GM18861 (cell line): ENCODE measurements around the gene INHA.

Experiments
- ATAC-seq: cut with Tn5 transposase; IDR thresholded peaks from one replicate; pipeline ENCODE4 v1.9.1; 2021; ENCODE audit not compliant: unreplicated experiment

INHA gene

DNA sequence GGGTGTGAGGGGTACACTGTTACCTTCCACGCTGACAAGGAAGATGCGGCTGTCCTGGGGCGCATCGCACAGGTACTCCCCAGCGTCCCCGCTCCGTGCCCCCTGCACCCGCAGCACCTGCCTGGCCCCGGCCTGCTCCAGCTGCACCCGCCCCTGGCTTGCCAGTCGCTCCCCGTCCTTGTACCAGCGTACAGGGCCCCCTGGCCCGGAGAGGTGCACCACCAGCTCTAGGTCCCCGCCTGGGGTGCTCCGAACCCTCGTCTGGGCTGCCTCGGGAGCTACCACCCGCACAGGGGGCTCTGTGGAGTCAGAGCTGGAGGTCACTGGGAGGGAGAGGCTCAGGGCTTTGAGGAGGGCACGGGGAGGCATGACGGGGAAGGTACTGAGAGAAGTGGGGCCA is 14.8 kb upstream of the INHA start:
- no peak for ATAC-seq

DNA sequence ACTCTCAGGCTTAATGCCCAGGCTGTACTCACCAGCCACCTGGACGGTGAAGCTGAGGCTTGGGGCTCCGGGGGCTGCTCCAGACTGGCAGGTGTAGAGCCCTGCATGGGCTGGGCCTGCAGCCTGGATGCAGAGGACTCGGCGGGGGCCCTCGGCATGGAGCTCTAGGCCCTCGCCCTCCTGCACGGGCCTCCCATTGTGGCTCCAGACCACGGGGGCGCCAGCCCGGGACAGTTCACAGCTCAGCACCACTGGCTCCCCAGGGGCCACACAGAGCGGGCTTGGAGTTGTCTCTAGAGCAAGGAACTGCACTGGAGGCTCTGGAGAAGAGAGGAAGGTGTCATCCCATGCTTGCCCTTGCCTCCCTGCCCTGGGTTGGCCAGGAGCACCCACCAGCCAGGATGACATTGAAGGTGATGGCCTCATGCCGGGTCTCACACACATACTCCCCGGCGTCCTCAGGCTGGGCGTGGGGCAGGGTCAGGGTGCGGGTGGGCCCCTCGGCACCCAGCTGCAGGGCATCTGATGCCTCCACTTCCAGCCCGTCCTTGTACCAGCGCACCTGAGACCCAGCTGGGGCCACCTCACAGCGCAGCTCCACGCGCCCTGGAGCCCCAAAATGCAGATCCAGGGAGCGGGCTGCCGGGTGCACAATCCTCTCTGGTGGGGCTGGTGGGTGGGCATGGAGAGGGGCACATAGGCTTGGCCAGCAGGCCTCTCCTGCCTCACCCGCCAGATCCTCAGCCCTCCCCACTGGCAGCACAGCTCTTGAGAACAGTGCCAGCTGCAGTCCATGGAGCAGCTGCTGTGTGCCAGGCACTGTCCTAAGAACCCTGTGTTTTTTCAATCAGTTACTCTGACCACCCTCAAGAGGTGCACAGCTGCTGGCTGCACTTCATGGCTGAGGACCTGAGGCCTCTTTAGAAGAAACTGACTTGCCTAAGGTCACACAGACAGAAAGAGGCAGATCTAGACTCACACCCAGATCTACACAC is 14.0 kb upstream of the INHA start:
- no peak for ATAC-seq

- ATAC-seq = no peak
These were observed 12.8 kb upstream of the INHA start for GRCh38 chr2:219559156-219559915.

DNA sequence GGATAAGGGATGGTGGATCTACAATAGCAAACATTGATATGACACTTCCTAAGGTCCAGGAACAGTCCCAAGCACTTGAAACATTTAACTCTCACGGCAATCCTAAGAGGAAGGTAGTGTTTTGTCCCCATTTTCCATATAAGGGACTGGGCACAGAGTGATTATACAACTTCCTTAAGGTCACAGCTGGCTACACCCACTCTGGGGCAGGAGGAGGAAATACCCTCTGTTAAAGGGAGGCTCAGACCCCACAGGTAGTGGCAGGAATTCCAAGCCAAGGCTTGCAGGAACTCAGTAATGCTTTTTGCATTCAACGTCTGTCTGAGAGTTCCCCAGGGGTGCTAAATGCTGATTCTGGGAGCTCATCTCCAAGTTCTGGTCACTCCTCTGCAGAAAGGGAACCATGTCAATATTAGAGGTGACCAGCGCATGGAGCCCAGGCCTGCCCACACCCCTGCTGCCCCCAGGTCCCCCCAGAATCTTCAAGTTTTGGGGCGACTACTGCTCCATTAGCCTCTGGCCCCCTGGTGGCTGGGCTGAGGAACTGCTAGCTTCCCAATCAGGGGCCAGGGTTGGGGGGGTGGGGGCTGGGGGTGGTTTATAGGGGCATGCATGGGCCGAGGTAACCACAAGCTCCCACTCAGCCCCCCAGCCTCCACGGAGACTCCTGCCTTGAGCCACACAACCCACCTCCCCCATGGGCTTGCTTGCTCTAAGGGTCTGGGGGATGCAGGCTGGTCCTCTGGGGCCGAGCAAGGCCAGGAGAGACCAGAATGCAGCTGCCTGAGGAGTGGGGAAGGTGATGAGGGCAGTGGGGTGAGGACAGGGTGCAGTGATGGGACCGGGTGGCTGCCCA is 11.8 kb upstream of the INHA start:
- no peak for ATAC-seq

GRCh38 chr2:219560893-219561178 is 11.3 kb upstream of the INHA start:
- ATAC-seq = no peak

GRCh38 chr2:219561179-219562048 is 10.7 kb upstream of the INHA start:
- no peak for ATAC-seq

DNA sequence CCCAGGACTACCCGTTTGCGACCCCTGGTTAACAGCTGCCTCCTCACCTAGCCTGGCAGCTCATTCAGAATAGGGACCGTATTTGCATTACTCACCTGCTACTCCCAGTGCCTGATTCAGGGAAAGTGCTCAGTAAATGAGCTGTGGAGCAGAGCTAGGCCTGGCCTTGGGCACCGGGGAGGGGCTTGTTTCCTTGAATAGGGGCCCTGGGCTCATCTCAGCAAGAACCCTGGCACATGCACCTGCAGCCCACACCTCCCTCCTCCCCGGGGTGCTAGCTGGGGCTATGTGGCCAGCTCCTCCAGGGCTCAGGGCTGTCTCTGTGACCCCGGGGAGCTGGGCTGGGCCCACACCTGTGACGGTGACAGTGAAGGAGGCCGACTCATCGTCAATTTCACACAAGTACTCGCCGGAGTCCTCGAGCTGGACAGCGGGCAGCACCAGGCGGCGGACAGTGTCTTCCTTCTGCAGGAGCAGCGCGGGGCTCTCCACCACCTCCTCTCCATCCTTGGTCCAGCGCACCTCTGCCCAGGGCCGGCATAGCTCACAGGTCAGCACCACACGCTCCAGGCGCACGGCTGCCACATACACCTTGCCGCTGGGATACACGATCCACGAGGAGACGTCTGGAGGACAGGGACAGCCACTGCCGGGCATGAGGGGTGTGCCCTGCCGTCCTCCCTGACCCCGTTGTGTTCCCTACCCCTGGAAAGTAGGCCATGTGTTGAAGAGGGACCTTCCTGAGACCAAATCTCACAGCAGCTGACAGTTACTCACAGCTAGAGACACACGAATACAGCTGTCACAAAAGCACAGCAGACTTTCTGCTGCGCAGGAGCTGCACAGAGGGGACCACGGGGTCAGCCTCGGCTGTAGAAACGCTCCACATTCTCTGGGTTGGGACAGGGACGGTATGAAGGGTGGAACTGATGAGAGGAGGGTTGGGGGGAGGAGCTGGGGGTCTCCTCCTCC is 9.8 kb upstream of the INHA start:
- no peak for ATAC-seq

- ATAC-seq = no peak
These were observed 8.7 kb upstream of the INHA start for GRCh38 chr2:219563271-219563928.

DNA sequence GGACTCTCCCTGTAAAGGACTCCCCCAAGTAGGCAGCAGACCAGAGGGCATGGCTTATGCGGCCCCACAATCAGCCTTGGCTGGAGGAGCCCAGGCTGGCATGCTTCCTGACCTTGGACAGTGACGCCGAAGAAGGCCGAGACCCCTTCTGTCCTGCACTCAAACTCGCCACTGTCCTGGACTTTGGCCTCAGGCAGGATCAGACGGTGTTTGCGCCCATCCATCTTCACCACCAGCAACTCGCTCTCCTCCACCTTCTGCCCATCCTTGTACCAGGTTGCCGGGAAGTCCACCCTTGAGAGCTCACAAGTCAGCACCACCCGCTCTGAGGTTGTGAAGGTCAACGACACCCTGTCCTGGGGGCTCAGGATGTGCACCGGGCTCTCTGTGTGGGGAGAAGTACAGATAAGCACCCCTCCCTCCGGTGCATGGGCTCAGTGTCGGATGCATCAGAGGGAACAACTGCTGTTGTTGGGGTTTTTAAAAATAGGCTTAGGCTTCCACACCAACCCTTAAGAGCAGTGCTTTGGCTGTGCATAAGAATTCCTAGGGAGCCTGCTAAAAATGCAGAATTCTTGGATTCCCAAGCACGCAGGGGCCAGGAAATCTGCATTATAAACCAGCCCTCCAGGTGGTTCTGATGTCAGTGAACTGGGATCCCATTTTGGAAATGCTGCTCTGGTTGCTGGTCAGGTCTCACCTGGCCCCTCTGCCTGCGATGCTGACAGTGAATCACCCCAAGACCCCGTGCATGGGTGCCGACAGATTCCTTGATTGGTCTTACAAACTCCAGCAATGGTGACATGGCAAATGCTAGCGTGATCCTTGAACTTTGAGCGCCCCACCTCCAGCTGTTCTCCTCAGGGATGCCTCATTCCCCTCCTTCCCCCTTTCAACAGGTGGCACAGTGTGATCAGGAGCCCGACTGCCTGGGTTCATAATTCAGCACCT is 6.7 kb upstream of the INHA start:
- no peak for ATAC-seq

- ATAC-seq = no peak
These were observed 5.5 kb upstream of the INHA start for GRCh38 chr2:219566640-219567039.

GRCh38 chr2:219567131-219567530 is 5.0 kb upstream of the INHA start:
- ATAC-seq = no peak

GRCh38 chr2:219567791-219568361 is 4.2 kb upstream of the INHA start:
- ATAC-seq = no peak

- no peak for ATAC-seq
These were observed 3.1 kb upstream of the INHA start for GRCh38 chr2:219569041-219569440.

GRCh38 chr2:219569635-219570034 is 2.5 kb upstream of the INHA start:
- no peak for ATAC-seq

GRCh38 chr2:219570194-219570923 is 1.8 kb upstream of the INHA start:
- no peak for ATAC-seq

GRCh38 chr2:219570924-219571310 is 1.2 kb upstream of the INHA start:
- ATAC-seq = no peak
